Endothelial cell of umbilical vein (primary cell): ENCODE data around the gene OTC. TPM values are rescaled to one million over a fixed set of nuclear protein-coding genes. Genes with fewer than 3 reads are reported as not detected.

ENCODE experiments used
- Bru-seq: library from RNA; stranded (reverse); fragments of 400-500 nt; gene quantifications from one replicate; lab custom pipeline; 2021; lab: Mats Ljungman, UMichigan
- BruChase-seq, 2 experiments: library from RNA; stranded (reverse); fragments of 400-500 nt; gene quantifications; one replicate each; lab custom pipeline; 2021; lab: Mats Ljungman, UMichigan
- BruUV-seq: library from RNA; stranded (reverse); fragments of 400-500 nt; replicated peaks from 2 replicates; lab custom pipeline; 2021; lab: Mats Ljungman, UMichigan
- CTCF ChIA-PET: fragments of 300-600, 350-600 bp; sonication (Branson Sonifier 250); formaldehyde crosslinking; loops from one replicate; lab custom pipeline; 2021; ENCODE audit warnings: antibody characterized with exemption, inconsistent platforms; lab: Charles Lee
- POLR2A ChIA-PET: fragments of 300-600, 350-600 bp; sonication (Branson Sonifier 250); formaldehyde crosslinking; loops from one replicate; lab custom pipeline; 2021; ENCODE audit warnings: antibody characterized with exemption, inconsistent platforms; lab: Charles Lee
- DNase-seq: peaks from one replicate; pipeline ENCODE4 v3.0.0-alpha.2; 2011; ENCODE audit warnings: low read depth, low spot score
- FAIRE-seq: peaks from 2 replicates; lab custom pipeline; 2011; peaks lifted over from hg19 to GRCh38; lab: Jason Lieb, UNC
- H2AFZ ChIP-seq: 2 replicates; pipeline ENCODE4 v1.6.0; 2012; ENCODE audit warnings: low read depth, low read length, control low read depth, inconsistent platforms
- H3K27ac ChIP-seq: 2 replicates; pipeline ENCODE4 v1.5.1; 2011; ENCODE audit warnings: low read depth, mild to moderate bottlenecking, control low read depth, low read length, moderate library complexity; ENCODE audit not compliant: insufficient read depth
- H3K27me3 ChIP-seq, 2 experiments: 2 replicates each; pipeline versions ENCODE4 v1.6.0 to v1.6.1; 2011; ENCODE audit warnings: low read length in 2 of 2, mixed read lengths in 1 of 2; ENCODE audit not compliant: control insufficient read depth in 2 of 2, insufficient read depth in 2 of 2
- H3K36me3 ChIP-seq, 2 experiments: 2 replicates in 1 of 2; 3 replicates in 1 of 2; pipeline ENCODE4 v1.5.1; 2011; ENCODE audit warnings: low read length in 2 of 2, mild to moderate bottlenecking in 1 of 2, moderate library complexity in 1 of 2; ENCODE audit not compliant: control insufficient read depth in 2 of 2, insufficient read depth in 2 of 2; ENCODE audit errors: extremely low read depth in 1 of 2
- H3K4me1 ChIP-seq: 3 replicates; pipeline ENCODE4 v1.5.1; 2011; ENCODE audit warnings: mild to moderate bottlenecking, low read length; ENCODE audit not compliant: control insufficient read depth, insufficient read depth; ENCODE audit errors: extremely low read depth
- H3K4me2 ChIP-seq: 2 replicates; pipeline ENCODE4 v1.6.1; 2011; ENCODE audit warnings: low read length, control low read depth, mixed read lengths; ENCODE audit not compliant: insufficient read depth
- H3K4me3 ChIP-seq, 3 experiments: fragments of 200-600 bp in 1 of 3; sonication (generic), shearing (Covaris generic) in 1 of 3; replicated peaks in 1 of 3; 2 replicates each; pipeline ENCODE4 v1.5.1; 2011 to 2016; ENCODE audit warnings: control low read depth in 3 of 3, low read length in 3 of 3, mild to moderate bottlenecking in 2 of 3, inconsistent platforms in 1 of 3, low read depth in 1 of 3, moderate library complexity in 1 of 3; ENCODE audit not compliant: insufficient read depth in 1 of 3
- H3K79me2 ChIP-seq: 2 replicates; pipeline ENCODE4 v1.6.0; 2012; ENCODE audit warnings: low read length, inconsistent platforms; ENCODE audit not compliant: control insufficient read depth, insufficient read depth
- H3K9ac ChIP-seq: replicated peaks from 2 replicates; pipeline ENCODE3; 2011; ENCODE audit warnings: low read length, control low read depth; ENCODE audit not compliant: insufficient read depth; ENCODE audit errors: extremely low read depth
- H3K9me1 ChIP-seq: replicated peaks from 3 replicates; pipeline ENCODE4 v1.6.0; 2011; ENCODE audit warnings: mild to moderate bottlenecking, low read length; ENCODE audit not compliant: control insufficient read depth, insufficient read depth; ENCODE audit errors: extremely low read depth
- H3K9me3 ChIP-seq: replicated peaks from 2 replicates; pipeline ENCODE4 v1.5.1; 2012; ENCODE audit warnings: low read length, inconsistent platforms; ENCODE audit not compliant: control insufficient read depth, insufficient read depth
- H4K20me1 ChIP-seq: replicated peaks from 2 replicates; pipeline ENCODE3; 2011; ENCODE audit warnings: mild to moderate bottlenecking, low read length; ENCODE audit not compliant: control insufficient read depth, insufficient read depth; ENCODE audit errors: extremely low read depth
- CTCF ChIP-seq, 2 donors: IDR thresholded peaks; 1 replicate in 1 of 2; 2 replicates in 1 of 2; pipeline ENCODE4 v1.5.1; 2011; ENCODE audit warnings: low read length in 2 of 2, mild to moderate bottlenecking in 2 of 2, moderate library complexity in 2 of 2, control low read depth in 1 of 2, inconsistent platforms in 1 of 2, low read depth in 1 of 2; ENCODE audit not compliant: insufficient read depth in 1 of 2; ENCODE audit errors: extremely low read depth in 1 of 2
- EZH2 ChIP-seq: IDR thresholded peaks from 2 replicates; pipeline ENCODE4 v1.6.1; 2012; ENCODE audit warnings: borderline replicate concordance, low read depth, mild to moderate bottlenecking, moderate library complexity, low read length, inconsistent platforms; ENCODE audit not compliant: severe bottlenecking
- FOS ChIP-seq: IDR thresholded peaks from 2 replicates; pipeline ENCODE4 v1.6.1; 2011; ENCODE audit warnings: mild to moderate bottlenecking, low read length, moderate library complexity, borderline replicate concordance; ENCODE audit not compliant: insufficient read depth
- GATA2 ChIP-seq: IDR thresholded peaks from 2 replicates; pipeline ENCODE4 v1.7.0; 2011; ENCODE audit warnings: low read depth, mild to moderate bottlenecking, moderate library complexity, mixed read lengths, low read length; ENCODE audit not compliant: insufficient read length, insufficient read depth
- JUN ChIP-seq: IDR thresholded peaks from 2 replicates; pipeline ENCODE4 v1.6.1; 2011; ENCODE audit warnings: borderline replicate concordance, low read depth; ENCODE audit not compliant: insufficient read length, insufficient read depth
- MAX ChIP-seq: IDR thresholded peaks from 2 replicates; pipeline ENCODE4 v1.6.1; 2011; ENCODE audit not compliant: insufficient read depth, insufficient read length
- MYC ChIP-seq: IDR thresholded peaks from one replicate; pipeline ENCODE4 v1.6.1; 2011; ENCODE audit warnings: mild to moderate bottlenecking, low read depth, low read length
- POLR2A ChIP-seq: IDR thresholded peaks from 2 replicates; pipeline ENCODE4 v1.6.1; 2012; ENCODE audit warnings: low read depth, mild to moderate bottlenecking, control low read depth, low read length
- POLR2AphosphoS5 ChIP-seq: IDR thresholded peaks from 2 replicates; pipeline ENCODE4 v1.6.1; 2012; ENCODE audit warnings: low read depth, mild to moderate bottlenecking, control low read depth, low read length, moderate library complexity; ENCODE audit not compliant: insufficient read depth
- dilution Hi-C: fragments of 300-500 bp; cut with MboI; formaldehyde crosslinking; loops from one replicate; pipeline ENCODE4 v1.15.0; 2019; ENCODE audit warnings: low sequenced_read_pairs; ENCODE audit not compliant: extremely low pct_ligation_motif_present
- intact Hi-C: fragments of 100-400 bp; cut with micrococcal nuclease; formaldehyde crosslinking; loops from one replicate; pipeline ENCODE4 v1.10.0; 2022
- long read RNA-seq: library from polyadenylated mRNA; stranded (forward); transcript quantifications from one replicate; pipeline ENCODE4 v2.0.0, GENCODE V29; 2021
- polyA minus RNA-seq, 3 experiments: library from RNA; depleted of rRNA, polyadenylated mRNA; stranded (reverse); fragments of >200 nt; gene quantifications; 1 replicate in 1 of 3; 2 replicates in 2 of 3; pipeline ENCODE4 v1.2.3, GENCODE V29; 2011
- polyA plus RNA-seq, 4 experiments: library from polyadenylated mRNA; depleted of rRNA in 3 of 4; stranded (reverse) in 3 of 4; unstranded in 1 of 4; fragments of >200 nt; gene quantifications; 2 replicates each; pipeline versions ENCODE4 v1.2.1 to v1.2.3, GENCODE V29; 2011 to 2012; ENCODE audit warnings: missing spikeins in 1 of 4
- total RNA-seq: library from RNA; stranded (reverse); gene quantifications from 2 replicates; pipeline ENCODE4 v1.2.3, GENCODE V29; 2021

Gene OTC
- total RNA-seq (not detected in 2 replicates), polyA plus RNA-seq (not detected in 2 replicates), polyA minus RNA-seq (not detected in 2 replicates), Bru-seq, nascent RNA (not detected), BruChase-seq, experiment 1, labeled RNA remaining after a 6-hour chase (not detected), BruChase-seq, experiment 2, labeled RNA remaining after a 2-hour chase (not detected)
- not detected in 2 replicates for polyA plus RNA-seq (2011; cell fraction: cytosol; rRNA removed)
- not detected in 2 replicates for polyA plus RNA-seq (2011; cell fraction: nucleus; rRNA removed)
- polyA plus RNA-seq (2012), result not detected in 2 replicates
- not detected for polyA minus RNA-seq (2011; cell fraction: cytosol; rRNA and poly(A)+ RNA removed)
- not detected in 2 replicates for polyA minus RNA-seq (2011; cell fraction: nucleus; rRNA and poly(A)+ RNA removed)
- long read RNA-seq, result 0 reads

GRCh38 chrX:38352362-38352761 is at the start of gene OTC:
OTC (plus strand) TSS chrX:38352604; CDS start chrX:38352697, 93 bp downstream.
- intact Hi-C loops (no loop called here), dilution Hi-C loops (no loop called here)
- FAIRE-seq, result no peak
- ChIA-PET POLR2A (no interaction called here), CTCF (no interaction called here)
- Histone ChIP-seq H4K20me1 (no peaks in the 10 kb centered on the region), H3K27ac (no peak within 1 kb of the TSS), H2AFZ (no peak within 1 kb of the TSS), H3K36me3 (no peaks in the 10 kb centered on the region), H3K4me1 (peaks cover 4% of the 10 kb centered on the region), H3K4me2 (no peak within 1 kb of the TSS), H3K4me3 (no peak within 1 kb of the TSS), H3K9ac (no peak within 1 kb of the TSS), H3K9me3 (no peaks in the 10 kb centered on the region), H3K9me1 (no peaks in the 10 kb centered on the region), H3K27me3 (no peaks in the 10 kb centered on the region), H3K79me2 (no peaks in the 10 kb centered on the region)
- no peak for TF ChIP-seq CTCF (IDR thresholded peaks at IDR 0.05; ENCODE audit: extremely low read depth in 1 of 2, insufficient read depth in 1 of 2, low read depth in 1 of 2, low read length in 2 of 2)
- TF ChIP-seq FOS, result no peak
- no peak for TF ChIP-seq JUN
- no peak for TF ChIP-seq POLR2AphosphoS5
- TF ChIP-seq GATA2, result no peak
- TF ChIP-seq MYC, result no peak
- no peak for TF ChIP-seq POLR2A
- TF ChIP-seq EZH2, result no peak
- TF ChIP-seq MAX, result no peak
- BruUV-seq, result no TSS peak
- no peak for DNase-seq
